B cell (primary cell): Measurements from ENCODE around the gene FHDC1.

ENCODE experiments used
- CTCF ChIP-seq: fragments of 200-600 bp; IDR thresholded peaks from one replicate; pipeline ENCODE4 v1.8.0; 2022; ENCODE audit warnings: antibody characterized with exemption, mild to moderate bottlenecking
- EZH2 ChIP-seq: IDR thresholded peaks from 2 replicates; pipeline ENCODE4 v1.6.1; 2012; ENCODE audit warnings: borderline replicate concordance, low read depth, mild to moderate bottlenecking, moderate library complexity, low read length; ENCODE audit not compliant: insufficient read depth, poor library complexity, severe bottlenecking

GRCh38 chr4:152944666-152945320, 8.7 kb downstream of the FHDC1 start:
- TF ChIP-seq CTCF: no peak
- TF ChIP-seq EZH2: no peak
